MM.1S (cell line): ENCODE results near the gene CASTOR1.

ENCODE experiments used
- EZH2 ChIP-seq: fragments of 300-600 bp; sonication (generic); optimal IDR thresholded peaks from 2 replicates; pipeline ENCODE3; 2017; ENCODE audit warnings: low read depth, mild to moderate bottlenecking, antibody characterized with exemption, low read length, mixed read lengths
- TF ChIP-seq, protein P1 (sequence below): fragments of 300-600 bp; sonication (generic); IDR thresholded peaks from 2 replicates; pipeline ENCODE4 v1.5.1; 2016; ENCODE audit warnings: antibody characterized with exemption, low read length, mixed read lengths

DNA sequence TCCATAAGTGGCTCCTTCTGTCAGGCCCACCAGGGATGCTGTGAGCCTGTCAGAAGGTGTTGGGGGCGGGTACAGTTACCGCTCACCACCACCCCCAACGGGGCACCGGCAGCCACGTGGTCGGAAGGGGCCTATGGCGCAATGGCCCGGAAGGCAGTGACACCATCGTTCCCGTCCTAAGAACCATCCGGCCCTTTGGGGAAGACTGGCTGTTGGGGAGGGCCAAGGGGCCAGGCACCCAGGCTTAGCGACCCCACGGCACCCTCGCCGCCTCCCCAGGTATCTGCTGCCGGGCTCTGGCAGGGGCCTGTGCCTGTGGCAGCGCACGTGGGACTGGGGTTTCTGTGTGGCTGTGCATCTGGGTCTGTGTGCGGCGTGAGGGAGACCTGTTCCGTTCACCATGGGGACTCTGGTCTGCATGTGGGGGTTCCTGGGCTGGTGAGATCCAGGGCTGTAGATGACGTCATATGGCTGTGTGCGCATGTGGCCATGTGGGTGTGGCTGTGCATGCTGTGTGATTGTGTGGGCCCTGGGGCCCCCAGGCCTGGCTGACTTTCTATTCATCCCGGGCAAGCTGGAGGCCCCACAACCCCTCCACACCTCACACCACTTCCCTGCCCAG, 23.4 kb downstream of the CASTOR1 start:
- TF ChIP-seq, protein P1, sequence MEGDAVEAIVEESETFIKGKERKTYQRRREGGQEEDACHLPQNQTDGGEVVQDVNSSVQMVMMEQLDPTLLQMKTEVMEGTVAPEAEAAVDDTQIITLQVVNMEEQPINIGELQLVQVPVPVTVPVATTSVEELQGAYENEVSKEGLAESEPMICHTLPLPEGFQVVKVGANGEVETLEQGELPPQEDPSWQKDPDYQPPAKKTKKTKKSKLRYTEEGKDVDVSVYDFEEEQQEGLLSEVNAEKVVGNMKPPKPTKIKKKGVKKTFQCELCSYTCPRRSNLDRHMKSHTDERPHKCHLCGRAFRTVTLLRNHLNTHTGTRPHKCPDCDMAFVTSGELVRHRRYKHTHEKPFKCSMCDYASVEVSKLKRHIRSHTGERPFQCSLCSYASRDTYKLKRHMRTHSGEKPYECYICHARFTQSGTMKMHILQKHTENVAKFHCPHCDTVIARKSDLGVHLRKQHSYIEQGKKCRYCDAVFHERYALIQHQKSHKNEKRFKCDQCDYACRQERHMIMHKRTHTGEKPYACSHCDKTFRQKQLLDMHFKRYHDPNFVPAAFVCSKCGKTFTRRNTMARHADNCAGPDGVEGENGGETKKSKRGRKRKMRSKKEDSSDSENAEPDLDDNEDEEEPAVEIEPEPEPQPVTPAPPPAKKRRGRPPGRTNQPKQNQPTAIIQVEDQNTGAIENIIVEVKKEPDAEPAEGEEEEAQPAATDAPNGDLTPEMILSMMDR, result no peak
- TF ChIP-seq EZH2, result no peak
